ENCODE data around the gene KLK13.

The KLK13 gene

DNA sequence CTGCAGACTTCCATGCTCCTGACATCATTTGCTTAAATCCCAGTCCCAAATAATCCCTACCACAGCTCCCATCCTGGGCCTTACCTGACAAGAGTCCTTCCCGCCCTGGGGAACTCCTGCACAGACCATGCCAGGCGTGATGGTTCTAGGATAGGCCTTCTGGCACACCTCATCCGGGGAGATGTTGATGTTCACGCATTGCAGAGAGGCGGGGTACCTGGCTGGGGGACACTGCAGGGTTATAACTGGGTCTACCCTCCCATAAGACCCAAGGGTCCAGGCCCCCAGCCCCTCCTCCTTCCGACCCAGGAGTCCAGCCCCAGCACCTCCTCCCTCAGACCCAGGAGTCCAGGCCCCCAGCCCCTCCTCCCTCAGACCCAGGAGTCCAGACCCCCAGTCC lies 13.8 kb upstream of the KLK13 start:
- in situ Hi-C loops (cut with MboI; ENCODE audit: low sequenced_read_pairs, unreplicated experiment): no loop called here
- DNase-seq (ENCODE audit: low spot score): no peak
- TF ChIP-seq, protein P1, sequence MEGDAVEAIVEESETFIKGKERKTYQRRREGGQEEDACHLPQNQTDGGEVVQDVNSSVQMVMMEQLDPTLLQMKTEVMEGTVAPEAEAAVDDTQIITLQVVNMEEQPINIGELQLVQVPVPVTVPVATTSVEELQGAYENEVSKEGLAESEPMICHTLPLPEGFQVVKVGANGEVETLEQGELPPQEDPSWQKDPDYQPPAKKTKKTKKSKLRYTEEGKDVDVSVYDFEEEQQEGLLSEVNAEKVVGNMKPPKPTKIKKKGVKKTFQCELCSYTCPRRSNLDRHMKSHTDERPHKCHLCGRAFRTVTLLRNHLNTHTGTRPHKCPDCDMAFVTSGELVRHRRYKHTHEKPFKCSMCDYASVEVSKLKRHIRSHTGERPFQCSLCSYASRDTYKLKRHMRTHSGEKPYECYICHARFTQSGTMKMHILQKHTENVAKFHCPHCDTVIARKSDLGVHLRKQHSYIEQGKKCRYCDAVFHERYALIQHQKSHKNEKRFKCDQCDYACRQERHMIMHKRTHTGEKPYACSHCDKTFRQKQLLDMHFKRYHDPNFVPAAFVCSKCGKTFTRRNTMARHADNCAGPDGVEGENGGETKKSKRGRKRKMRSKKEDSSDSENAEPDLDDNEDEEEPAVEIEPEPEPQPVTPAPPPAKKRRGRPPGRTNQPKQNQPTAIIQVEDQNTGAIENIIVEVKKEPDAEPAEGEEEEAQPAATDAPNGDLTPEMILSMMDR (IDR thresholded peaks at IDR 0.05; ENCODE audit: borderline replicate concordance, control extremely low read depth, extremely low read depth, insufficient read depth, missing control alignments): no peak

DNA sequence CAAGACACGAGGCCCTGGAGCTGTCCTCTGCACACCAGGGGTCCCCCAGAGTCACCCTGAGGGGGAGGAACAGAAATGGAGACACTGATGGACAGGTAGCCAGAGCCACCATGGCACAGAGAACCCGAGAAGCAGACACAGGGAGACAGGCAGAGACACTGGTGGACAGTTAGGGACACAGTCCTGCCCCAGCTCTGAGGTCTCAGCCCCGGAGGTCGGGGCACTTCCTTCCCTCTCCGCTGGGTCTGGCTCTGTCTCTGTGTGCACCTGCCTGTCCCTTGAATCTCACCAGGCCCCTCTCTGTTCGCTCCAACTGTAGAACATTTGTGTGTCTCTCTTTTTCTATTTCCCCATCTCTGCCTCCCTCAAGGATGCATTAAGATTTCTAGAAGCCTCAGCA lies 13.2 kb upstream of the KLK13 start:
- in situ Hi-C loops (cut with MboI; ENCODE audit: low sequenced_read_pairs, unreplicated experiment): no loop called here
- TF ChIP-seq, protein P1 (IDR thresholded peaks at IDR 0.05; ENCODE audit: borderline replicate concordance, control extremely low read depth, extremely low read depth, insufficient read depth, missing control alignments): no peak
- DNase-seq (ENCODE audit: low spot score): no peak

DNA sequence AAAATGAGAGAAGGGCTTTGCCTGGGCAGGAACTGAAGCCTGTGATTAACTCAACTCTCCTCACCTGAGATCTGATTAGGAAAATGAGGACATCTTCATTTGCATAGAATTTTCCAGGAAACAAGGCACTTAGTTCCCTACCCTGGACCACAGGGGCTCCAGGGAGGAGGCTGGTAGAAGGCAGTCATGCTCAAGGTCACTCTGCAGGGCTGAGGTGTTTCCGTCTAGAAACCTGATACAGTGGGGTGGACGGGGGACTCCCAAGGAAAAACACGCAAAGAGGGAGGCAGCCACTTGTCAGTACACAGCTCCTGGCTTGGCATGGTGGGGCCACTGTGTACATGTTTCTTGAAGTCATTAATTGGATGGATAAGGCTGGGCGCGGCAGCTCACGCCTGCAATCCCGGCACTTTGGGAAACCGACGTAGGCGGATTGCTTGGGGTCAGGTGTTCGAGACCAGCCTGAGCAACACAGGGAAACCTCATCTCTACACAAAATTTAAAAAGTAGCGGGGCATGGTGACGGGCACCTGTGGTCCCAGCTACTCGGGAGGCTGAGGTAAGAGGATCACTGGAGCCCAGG lies 11.8 kb upstream of the KLK13 start:
- in situ Hi-C loops (cut with MboI; ENCODE audit: low sequenced_read_pairs, unreplicated experiment): no loop called here
- no peak for DNase-seq (ENCODE audit: low spot score)
- TF ChIP-seq, protein P1 (IDR thresholded peaks at IDR 0.05; ENCODE audit: borderline replicate concordance, control extremely low read depth, extremely low read depth, insufficient read depth, missing control alignments): no peak

DNA sequence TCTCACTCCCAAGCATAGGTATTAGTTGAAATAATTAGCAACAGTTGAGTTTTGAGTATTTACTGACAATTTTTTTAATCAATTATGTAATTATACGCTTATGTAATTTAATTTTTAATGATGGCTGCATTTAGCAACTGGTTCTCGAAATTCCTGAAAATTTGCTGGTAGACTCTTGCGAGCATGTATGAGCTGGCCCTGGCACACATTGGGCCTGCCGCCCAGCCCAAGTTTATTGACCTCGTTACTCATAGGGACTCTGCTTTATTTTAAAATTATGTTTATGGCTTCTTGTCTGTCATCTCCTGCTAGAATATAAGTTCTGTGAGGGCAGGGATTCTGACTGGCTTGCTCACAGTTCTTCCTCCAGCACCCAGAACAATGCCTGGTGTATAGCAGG lies 11.1 kb upstream of the KLK13 start:
- TF ChIP-seq, protein P1 (IDR thresholded peaks at IDR 0.05; ENCODE audit: borderline replicate concordance, control extremely low read depth, extremely low read depth, insufficient read depth, missing control alignments): no peak
- DNase-seq (ENCODE audit: low spot score): no peak
- in situ Hi-C loops (cut with MboI; ENCODE audit: low sequenced_read_pairs, unreplicated experiment): no loop called here

DNA sequence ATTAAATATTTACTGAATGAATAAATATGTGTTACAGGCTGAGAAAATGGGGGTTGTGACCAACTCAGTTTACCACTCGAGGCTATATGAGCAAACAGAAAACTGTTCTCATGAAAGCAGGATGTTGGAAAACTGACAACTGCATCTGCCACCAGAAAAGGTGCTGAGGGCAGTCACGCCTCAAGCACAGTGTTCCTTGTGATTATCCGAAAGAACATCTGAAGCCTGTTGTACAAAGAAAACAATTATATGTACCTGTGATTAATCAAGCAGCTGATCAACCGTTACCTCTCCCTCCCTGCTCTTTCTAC lies 6.2 kb upstream of the KLK13 start:
- TF ChIP-seq, protein P1 (IDR thresholded peaks at IDR 0.05; ENCODE audit: borderline replicate concordance, control extremely low read depth, extremely low read depth, insufficient read depth, missing control alignments): no peak
- no peak for DNase-seq (ENCODE audit: low spot score)
- in situ Hi-C loops (cut with MboI; ENCODE audit: low sequenced_read_pairs, unreplicated experiment): no loop called here

DNA sequence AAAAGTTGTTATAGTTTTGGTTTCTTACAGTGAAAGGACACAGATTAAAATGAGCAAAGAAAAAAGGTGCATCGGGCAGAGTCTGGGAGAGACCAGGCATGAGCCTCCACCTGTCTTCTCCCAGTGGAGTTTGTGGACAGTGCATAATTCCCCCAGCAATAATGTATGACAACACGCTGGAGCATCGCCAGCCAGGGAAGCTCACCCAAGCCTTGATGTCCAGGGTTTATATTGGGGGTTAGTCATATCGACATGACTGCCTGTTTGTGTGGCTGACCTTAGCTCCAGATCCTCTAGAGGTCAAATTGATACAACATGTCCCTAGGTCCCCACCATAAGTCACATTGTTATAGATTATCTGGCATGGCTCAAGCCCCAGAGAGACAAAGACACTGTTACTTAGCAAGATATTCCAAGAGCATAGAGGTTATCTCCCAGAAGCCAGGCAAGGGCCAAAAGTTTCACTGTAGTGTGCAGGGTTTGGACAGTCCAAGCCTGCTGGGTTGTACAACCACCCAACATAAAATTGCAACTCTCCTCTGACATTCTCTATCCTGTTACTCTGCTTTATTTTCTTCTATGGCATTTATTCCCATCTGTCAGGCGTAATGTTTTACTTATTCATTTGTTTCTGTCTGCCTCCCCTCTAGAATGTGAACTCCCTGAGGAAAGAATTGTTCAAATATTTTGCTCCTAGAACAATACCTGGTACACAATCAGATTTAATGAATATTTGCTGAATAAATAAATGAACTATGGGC lies 5.6 kb upstream of the KLK13 start:
- in situ Hi-C loops (cut with MboI; ENCODE audit: low sequenced_read_pairs, unreplicated experiment): no loop called here
- no peak for DNase-seq (ENCODE audit: low spot score)
- TF ChIP-seq, protein P1 (IDR thresholded peaks at IDR 0.05; ENCODE audit: borderline replicate concordance, control extremely low read depth, extremely low read depth, insufficient read depth, missing control alignments): no peak

Data from GM13976 (cell line).